Smooth muscle cell (in vitro differentiated cells): ENCODE measurements around the gene PRR23B. TPM values are rescaled to one million over a fixed set of nuclear protein-coding genes. Genes with fewer than 3 reads are reported as not detected.

ENCODE experiments used
- DNase-seq: peaks from one replicate; lab custom pipeline; 2025; ENCODE audit not compliant: unreplicated experiment; lab: John Stamatoyannopoulos, UW
- H2AFZ ChIP-seq: fragments of 200-600 bp; sonication (generic); 2 replicates; pipeline ENCODE4 v1.6.0; 2016; ENCODE audit warnings: antibody characterized with exemption, low read depth, mild to moderate bottlenecking
- H3F3A ChIP-seq: fragments of 200-600 bp; sonication (generic); 2 replicates; pipeline ENCODE4 v1.6.0; 2017; ENCODE audit warnings: antibody characterized with exemption, low read depth
- H3K27ac ChIP-seq: fragments of 200-600 bp; sonication (generic); 2 replicates; pipeline ENCODE4 v1.5.1; 2016; ENCODE audit warnings: low read depth, mild to moderate bottlenecking
- H3K27me3 ChIP-seq: fragments of 200-600 bp; sonication (generic); 2 replicates; pipeline ENCODE4 v1.6.1; 2016; ENCODE audit warnings: low read depth, mild to moderate bottlenecking
- H3K36me3 ChIP-seq: fragments of 200-600 bp; sonication (generic); 2 replicates; pipeline ENCODE4 v1.5.1; 2016; ENCODE audit warnings: low read depth
- H3K4me1 ChIP-seq: fragments of 200-600 bp; sonication (generic); 2 replicates; pipeline ENCODE4 v1.5.1; 2016; ENCODE audit warnings: low read depth
- H3K4me2 ChIP-seq: fragments of 200-600 bp; sonication (generic); 2 replicates; pipeline ENCODE4 v1.6.0; 2016; ENCODE audit warnings: mild to moderate bottlenecking
- H3K4me3 ChIP-seq: fragments of 200-600 bp; sonication (generic); 2 replicates; pipeline ENCODE4 v1.5.1; 2016; ENCODE audit warnings: mild to moderate bottlenecking
- H3K79me2 ChIP-seq: fragments of 200-600 bp; sonication (generic); 2 replicates; pipeline ENCODE4 v1.6.0; 2016; ENCODE audit warnings: low read depth, mild to moderate bottlenecking
- H3K9ac ChIP-seq: fragments of 200-600 bp; sonication (generic); 2 replicates; pipeline ENCODE4 v1.6.0; 2016; ENCODE audit warnings: low read depth
- H3K9me3 ChIP-seq: fragments of 200-600 bp; sonication (generic); replicated peaks from 2 replicates; pipeline ENCODE4 v1.5.1; 2016; ENCODE audit warnings: low read depth
- H4K20me1 ChIP-seq: fragments of 200-600 bp; sonication (generic); 2 replicates; pipeline ENCODE4 v1.6.0; 2016; ENCODE audit warnings: low read depth
- WGBS: methylation state at CpG from one replicate; pipeline ENCODE4 v1.1.7; 2016; ENCODE audit warnings: low lambda C conversion rate; 5-methylcytosine and 5-hydroxymethylcytosine counted together
- polyA plus RNA-seq: library from polyadenylated mRNA; unstranded; fragments of >200 nt; fragmentation: Nextera tagmentation; extraction: Ambion mirVana; gene quantifications from 2 replicates; pipeline ENCODE4 v1.2.1, GENCODE V29; 2016
- total RNA-seq: library from RNA; depleted of rRNA; stranded (reverse); fragments of >200 nt; gene quantifications from 2 replicates; pipeline ENCODE4 v1.2.3, GENCODE V29; 2014
- TF ChIP-seq, protein P1 (sequence below): fragments of 200-600 bp; sonication (generic); IDR thresholded peaks from 2 replicates; pipeline ENCODE4 v1.5.1; 2017; ENCODE audit warnings: borderline replicate concordance, mild to moderate bottlenecking, antibody characterized with exemption; ENCODE audit not compliant: insufficient read depth, poor library complexity, severe bottlenecking

PRR23B gene
- total RNA-seq (not detected in 2 replicates), polyA plus RNA-seq (not detected in 2 replicates)

DNA sequence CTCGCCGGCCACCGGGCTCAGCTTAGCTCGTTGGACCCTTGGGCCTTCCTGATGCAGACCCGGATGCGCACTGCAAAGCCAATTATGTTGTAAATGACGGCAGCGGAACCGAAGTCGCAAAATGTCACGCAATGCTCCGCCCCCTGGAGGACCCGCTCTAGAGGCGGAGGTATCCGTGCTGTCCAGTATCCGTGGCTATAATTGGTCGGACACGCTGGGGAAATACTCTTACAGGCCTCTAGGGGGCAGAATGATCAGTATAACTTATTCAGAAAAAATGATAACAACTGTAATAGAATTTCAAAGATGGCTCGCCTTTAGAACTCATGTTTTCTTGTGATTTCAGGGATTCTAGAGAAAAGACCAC lies at the start of gene PRR23B:
Gene PRR23B, minus strand, starts transcription at position 59 of the 367 bp plus-strand sequence. CDS start 265 bp downstream, outside the sequence.
- TF ChIP-seq, protein P1, sequence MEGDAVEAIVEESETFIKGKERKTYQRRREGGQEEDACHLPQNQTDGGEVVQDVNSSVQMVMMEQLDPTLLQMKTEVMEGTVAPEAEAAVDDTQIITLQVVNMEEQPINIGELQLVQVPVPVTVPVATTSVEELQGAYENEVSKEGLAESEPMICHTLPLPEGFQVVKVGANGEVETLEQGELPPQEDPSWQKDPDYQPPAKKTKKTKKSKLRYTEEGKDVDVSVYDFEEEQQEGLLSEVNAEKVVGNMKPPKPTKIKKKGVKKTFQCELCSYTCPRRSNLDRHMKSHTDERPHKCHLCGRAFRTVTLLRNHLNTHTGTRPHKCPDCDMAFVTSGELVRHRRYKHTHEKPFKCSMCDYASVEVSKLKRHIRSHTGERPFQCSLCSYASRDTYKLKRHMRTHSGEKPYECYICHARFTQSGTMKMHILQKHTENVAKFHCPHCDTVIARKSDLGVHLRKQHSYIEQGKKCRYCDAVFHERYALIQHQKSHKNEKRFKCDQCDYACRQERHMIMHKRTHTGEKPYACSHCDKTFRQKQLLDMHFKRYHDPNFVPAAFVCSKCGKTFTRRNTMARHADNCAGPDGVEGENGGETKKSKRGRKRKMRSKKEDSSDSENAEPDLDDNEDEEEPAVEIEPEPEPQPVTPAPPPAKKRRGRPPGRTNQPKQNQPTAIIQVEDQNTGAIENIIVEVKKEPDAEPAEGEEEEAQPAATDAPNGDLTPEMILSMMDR, result no peak
- no peak for DNase-seq
- Histone ChIP-seq H3F3A (no peaks in the 10 kb centered on the region), H3K36me3 (no peaks in the 10 kb centered on the region), H3K4me1 (no peaks in the 10 kb centered on the region), H3K9me3 (no peaks in the 10 kb centered on the region), H2AFZ (no peak within 1 kb of the TSS), H3K27ac (no peak within 1 kb of the TSS), H3K9ac (no peak within 1 kb of the TSS), H3K27me3 (no peaks in the 10 kb centered on the region), H3K4me2 (no peak within 1 kb of the TSS), H4K20me1 (no peaks in the 10 kb centered on the region), H3K79me2 (no peaks in the 10 kb centered on the region), H3K4me3 (no peak within 1 kb of the TSS)
- 95% methylated on average over 19 of the region's 19 CpGs for WGBS

DNA sequence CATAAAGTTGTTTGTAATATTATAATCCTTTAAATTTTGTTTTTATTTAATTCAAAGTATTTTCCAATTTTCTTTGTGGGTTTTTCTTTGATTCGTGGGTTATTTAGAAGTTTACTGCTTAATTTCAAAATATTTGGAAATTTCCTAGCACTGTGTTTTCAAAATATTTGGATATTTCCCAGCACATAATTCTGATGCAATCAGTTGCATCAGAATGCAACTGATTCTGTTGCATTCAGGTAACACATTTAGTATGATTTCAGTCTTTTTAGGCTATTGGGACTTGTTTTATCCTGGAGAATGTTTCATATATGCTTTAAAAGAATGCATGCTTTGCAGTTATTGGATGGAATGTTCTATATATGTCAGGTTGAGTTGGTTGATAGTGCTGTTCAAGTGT lies 42.2 kb upstream of the PRR23B start:
- Histone ChIP-seq H2AFZ (no peak overlapping the region), H3K4me1 (no peaks in the 10 kb centered on the region), H3K4me3 (no peak overlapping the region), H3K27me3 (no peaks in the 10 kb centered on the region), H3K36me3 (no peaks in the 10 kb centered on the region), H3K27ac (no peak overlapping the region), H3K9me3 (no peaks in the 10 kb centered on the region), H3K4me2 (no peak overlapping the region), H3K79me2 (no peaks in the 10 kb centered on the region), H3K9ac (no peak overlapping the region), H4K20me1 (no peaks in the 10 kb centered on the region), H3F3A (no peaks in the 10 kb centered on the region)
- WGBS, result 43% methylated on average over 1 of the region's 1 CpG
- TF ChIP-seq, protein P1, result no peak
- DNase-seq, result no peak

DNA sequence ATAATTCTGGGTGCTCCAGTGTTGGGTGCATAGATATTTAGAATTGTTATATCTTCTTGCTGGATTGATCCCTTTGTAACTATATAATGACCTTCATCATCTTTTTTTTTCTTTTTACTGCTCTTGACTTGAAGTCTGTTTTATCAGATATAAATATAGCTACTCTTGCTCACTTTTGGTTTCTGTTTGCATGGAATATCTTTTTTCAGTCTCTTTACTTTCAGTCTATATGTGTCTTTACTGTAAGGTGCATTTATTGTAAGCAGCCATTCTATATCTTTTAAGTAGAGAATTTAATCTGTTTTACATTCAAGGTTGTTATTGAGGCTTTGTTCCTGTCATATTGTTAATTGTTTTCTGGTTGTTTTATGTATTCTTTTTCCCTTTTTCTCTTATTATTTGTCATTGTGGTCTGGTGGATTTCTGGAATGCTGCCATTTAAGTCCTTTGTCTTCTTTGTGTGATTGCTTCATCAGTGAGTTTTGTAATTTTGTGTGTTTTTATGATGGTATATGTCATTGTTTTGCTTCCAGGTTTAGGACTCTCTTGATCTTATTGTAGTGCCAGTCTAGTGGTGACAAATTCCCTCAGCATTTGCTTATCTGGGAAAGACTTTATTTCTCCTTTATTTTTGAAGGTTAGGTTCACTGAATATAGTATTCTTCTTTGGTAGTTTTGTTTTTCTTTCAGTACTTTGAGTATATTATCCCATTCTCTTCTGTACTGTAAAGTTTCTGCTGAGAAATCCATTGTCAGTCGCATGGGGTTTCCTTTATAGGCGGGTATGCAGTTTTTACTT lies 32.3 kb upstream of the PRR23B start:
- no peak overlapping the region for H3K27ac ChIP-seq
- H3K4me1 ChIP-seq, result no peaks in the 10 kb centered on the region
- no peak overlapping the region for H3K9ac ChIP-seq
- DNase-seq, result no peak
- H3K4me2 ChIP-seq, result no peak overlapping the region
- no peaks in the 10 kb centered on the region for H3K79me2 ChIP-seq
- H3K27me3 ChIP-seq, result no peaks in the 10 kb centered on the region
- H3K4me3 ChIP-seq, result no peak overlapping the region
- no peaks in the 10 kb centered on the region for H4K20me1 ChIP-seq
- 80% methylated on average over 2 of the region's 2 CpGs for WGBS
- no peak overlapping the region for H2AFZ ChIP-seq
- no peaks in the 10 kb centered on the region for H3K9me3 ChIP-seq
- H3K36me3 ChIP-seq, result no peaks in the 10 kb centered on the region
- TF ChIP-seq, protein P1, result no peak
- H3F3A ChIP-seq, result no peaks in the 10 kb centered on the region
